Naive B cell (primary cell): ENCODE results near the gene C10orf53. TPM values are rescaled to one million over a fixed set of nuclear protein-coding genes. Genes with fewer than 3 reads are reported as not detected.

Experiments used
- polyA plus RNA-seq, 6 donors: library from polyadenylated mRNA; unstranded; fragments of 300-500 nt; fragmentation: Illumina TruSeq; gene quantifications; one replicate each; pipeline ENCODE4 v1.2.3, GENCODE V29; 2021; ENCODE audit warnings: low read depth in 6 of 6

C10orf53 gene
- polyA plus RNA-seq, 6 donors from 2014 or later, result not detected

Other genes with a start within 250 kb of the C10orf53 start
- 10 to 100 TPM in 4 of 6 donors, 1 to 10 TPM in 2; 8.6 to 19.0 (median 12.8) TPM for gene ERCC6, start 140.5 kb upstream of the C10orf53 start, polyA plus RNA-seq
- not detected for gene SLC18A3, start 69.3 kb upstream of the C10orf53 start, polyA plus RNA-seq
- gene CHAT, start 65.6 kb upstream of the C10orf53 start, polyA plus RNA-seq, result not detected
- gene OGDHL, start 82.7 kb downstream of the C10orf53 start, polyA plus RNA-seq, result not detected